GM12874 (cell line): ENCODE data around the gene PLEKHS1.

Experiments used
- TF ChIP-seq, protein P1 (sequence below): IDR thresholded peaks from 2 replicates; pipeline ENCODE4 v1.5.1; 2011; ENCODE audit warnings: low read depth, mild to moderate bottlenecking, control low read depth, low read length, moderate library complexity; ENCODE audit not compliant: insufficient read depth

The PLEKHS1 gene

DNA sequence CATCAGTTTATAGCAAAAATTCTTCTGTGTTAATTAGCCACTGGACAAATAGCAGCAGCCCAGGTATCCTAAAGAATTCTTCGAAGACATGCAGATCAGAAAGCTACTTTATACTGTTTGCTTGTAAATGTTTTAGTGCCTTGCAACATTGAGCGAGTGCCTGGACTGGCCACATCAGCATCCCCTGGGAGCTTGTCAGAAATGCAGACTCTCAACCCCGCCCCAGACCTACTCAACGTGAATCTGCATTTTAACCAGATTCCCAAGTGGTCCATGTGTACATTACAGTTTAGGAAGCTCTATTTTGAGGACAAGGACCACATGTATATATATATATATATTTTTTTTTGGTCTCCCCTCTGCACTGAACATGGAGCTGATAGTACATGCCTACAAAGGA is 18.5 kb upstream of the PLEKHS1 start:
- TF ChIP-seq, protein P1, sequence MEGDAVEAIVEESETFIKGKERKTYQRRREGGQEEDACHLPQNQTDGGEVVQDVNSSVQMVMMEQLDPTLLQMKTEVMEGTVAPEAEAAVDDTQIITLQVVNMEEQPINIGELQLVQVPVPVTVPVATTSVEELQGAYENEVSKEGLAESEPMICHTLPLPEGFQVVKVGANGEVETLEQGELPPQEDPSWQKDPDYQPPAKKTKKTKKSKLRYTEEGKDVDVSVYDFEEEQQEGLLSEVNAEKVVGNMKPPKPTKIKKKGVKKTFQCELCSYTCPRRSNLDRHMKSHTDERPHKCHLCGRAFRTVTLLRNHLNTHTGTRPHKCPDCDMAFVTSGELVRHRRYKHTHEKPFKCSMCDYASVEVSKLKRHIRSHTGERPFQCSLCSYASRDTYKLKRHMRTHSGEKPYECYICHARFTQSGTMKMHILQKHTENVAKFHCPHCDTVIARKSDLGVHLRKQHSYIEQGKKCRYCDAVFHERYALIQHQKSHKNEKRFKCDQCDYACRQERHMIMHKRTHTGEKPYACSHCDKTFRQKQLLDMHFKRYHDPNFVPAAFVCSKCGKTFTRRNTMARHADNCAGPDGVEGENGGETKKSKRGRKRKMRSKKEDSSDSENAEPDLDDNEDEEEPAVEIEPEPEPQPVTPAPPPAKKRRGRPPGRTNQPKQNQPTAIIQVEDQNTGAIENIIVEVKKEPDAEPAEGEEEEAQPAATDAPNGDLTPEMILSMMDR = no peak

DNA sequence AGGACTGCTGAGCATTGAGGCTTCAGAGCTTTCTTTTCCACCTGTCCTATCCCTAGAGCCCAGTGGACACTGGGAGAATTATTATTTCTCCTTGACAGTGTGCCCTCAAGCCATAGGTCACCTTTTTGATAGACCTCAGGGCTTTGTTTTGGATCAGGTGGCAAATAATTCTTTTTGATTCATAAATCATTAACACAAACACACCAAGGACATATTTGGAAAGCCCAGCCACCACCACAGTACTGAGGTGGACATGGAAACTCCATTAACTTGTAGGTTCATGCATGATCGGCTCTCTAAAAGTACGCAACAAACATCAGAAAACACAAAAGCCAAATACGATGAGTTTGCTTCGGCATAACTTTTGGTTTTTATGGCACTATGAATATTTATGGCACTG is 17.8 kb upstream of the PLEKHS1 start:
- TF ChIP-seq, protein P1 = no peak

DNA sequence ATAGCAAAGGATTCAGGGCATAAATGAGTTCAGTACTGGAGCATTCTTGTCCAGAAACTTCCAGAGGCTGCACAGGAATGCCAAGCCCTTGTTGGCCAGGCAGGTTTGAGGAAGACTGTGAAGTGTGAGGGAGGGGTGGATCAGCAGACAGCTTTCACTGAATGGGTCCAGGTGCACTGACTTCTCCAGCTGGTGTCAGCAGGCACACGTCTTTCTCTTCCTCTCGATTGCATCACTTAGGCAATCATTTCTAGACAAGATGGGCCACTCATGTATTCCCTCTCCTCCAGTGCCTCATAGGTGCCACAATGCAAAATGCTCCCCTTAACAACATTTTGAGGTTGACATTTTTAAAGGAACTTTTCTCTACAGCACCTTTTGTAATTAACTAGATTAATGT is 15.6 kb upstream of the PLEKHS1 start:
- TF ChIP-seq, protein P1 = no peak

DNA sequence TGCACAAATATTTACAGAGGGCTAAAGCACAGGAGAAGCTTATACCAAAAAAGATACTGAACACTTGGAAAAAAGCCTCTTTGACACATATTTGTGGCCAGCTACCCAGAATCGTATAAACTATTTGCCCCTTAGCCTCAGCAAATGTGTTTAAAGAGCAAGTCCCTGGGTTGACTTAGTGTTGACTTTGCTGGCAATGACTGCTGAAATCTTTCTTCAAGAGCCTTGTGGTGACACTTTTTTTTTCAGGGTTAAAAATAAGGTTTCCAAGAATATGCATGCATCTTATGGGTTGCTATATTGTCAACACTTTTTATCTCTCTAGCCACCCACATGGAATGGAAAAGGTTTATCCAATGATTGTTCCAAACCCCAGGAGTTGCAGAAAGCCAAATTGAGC is 14.9 kb upstream of the PLEKHS1 start:
- TF ChIP-seq, protein P1 = no peak

DNA sequence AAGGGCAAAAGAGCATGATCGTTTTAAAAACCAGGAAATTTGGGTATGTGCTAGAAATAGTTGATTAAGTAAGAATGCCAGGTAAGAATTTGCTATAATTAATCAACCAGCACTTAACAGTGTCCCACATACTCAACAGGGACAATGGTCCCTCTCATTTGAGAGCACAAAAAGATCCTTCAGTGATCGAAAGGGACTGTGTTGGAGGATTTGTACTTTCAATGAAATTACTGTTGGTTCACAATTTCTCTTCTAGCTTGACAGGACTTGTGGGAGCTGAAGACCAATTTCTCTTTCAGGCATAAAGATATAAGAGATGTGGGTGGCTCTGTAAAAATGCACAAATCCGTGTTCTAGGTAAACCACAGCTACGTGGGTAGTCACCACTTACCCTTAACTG is 12.5 kb upstream of the PLEKHS1 start:
- TF ChIP-seq, protein P1 = no peak

DNA sequence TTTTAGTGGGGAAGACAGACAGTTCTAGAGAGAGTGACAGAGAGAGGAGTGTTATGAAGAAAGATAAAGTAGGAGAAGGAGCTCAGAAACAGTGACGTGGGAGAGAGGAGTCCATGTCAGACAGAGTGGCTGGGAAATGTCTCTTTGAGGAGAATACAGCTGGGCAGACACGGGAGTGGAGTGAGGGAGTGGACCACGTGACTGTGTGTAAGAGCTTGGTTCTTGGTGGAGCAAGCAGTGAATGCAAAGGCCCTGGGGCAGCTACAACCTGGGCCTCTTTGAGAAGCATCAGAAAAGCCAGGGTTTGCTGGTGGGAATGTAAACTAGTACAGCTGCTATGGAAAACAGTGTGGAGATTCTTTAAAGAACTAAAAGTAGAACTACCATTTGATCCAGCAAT is 11.9 kb upstream of the PLEKHS1 start:
- TF ChIP-seq, protein P1 = no peak

DNA sequence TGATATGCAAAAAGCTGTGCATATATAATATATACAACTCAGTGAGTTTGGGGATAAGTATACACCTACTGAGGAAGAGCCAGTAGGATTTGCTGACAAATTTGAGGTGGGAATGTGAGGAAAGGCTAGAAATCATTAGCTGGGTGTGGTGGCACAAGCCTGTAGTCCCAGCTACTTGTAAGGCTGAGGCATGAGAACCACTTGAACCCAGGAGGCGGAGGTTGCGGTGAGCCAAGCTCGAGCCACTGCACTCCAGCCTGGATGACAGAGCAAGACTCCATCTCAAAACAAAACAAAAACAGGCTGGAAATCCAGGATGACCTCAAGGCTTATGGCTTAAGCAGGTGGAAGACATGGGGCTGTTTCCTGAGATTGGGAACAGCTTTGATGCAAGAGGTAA is 10.6 kb upstream of the PLEKHS1 start:
- TF ChIP-seq, protein P1 = no peak

DNA sequence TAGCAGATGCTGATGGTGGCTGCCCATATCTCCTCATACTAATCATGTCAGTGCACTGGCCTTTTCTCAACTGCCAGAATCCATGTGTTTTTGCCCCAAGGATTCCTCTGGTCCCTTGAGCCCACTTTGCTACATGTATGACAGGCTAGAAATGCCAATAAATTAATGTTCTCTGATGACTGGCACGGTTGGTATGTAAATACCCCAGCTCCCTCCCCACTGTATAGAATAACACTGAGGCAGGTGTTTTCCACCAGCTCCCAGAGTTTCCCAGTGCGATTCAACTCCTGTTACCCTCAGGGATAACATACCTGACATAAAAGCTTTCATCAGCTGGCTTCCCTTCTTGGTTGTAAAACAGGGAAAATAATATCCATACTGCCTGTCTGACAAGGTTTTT is 9.0 kb upstream of the PLEKHS1 start:
- TF ChIP-seq, protein P1 = no peak
